Activated CD4-positive, CD25-positive, alpha-beta regulatory T cell (primary cell): ENCODE data around the gene CCDC185.

Source experiments
- DNase-seq, 4 experiments: peaks; one replicate each; lab custom pipeline; 2025; lab: John Stamatoyannopoulos, UW

Gene CCDC185

GRCh38 chr1:223437151-223437550, 43.9 kb downstream of the CCDC185 start:
- DNase-seq, result no peak

- DNase-seq, result no peak
These were observed 50.2 kb downstream of the CCDC185 start for GRCh38 chr1:223443397-223443796.

DNA sequence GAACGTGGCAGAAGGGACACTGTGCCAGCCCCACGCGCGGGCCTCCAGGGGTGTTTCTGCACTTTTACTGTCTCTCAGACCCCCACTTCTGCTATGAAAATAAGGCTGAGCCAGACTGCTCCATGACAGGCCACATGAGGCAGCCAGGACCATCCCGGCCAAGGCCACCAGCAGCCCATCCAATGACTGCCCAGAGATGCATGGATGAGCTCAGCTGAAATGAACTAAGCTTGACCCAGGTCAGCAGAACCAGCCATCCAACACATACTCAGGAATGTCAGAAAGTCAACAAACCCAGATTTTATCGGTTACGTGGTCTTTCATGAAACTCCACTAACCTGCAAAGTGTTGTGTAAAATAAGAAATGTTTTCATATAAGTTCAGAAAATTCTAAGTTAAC, 51.2 kb downstream of the CCDC185 start:
- DNase-seq, result no peak
